NCI-H1417 treated with DMSO at 0.1 percent for 48 hours (cell line): ENCODE measurements around the gene TIFAB.
"Not testable (repeated sequence)": the region's sequence is repeated elsewhere in the genome, so short reads cannot be mapped to it uniquely, and the experiment has no call there.

Source experiments
- DNase-seq: peaks from one replicate; lab custom pipeline; 2025; lab: John Stamatoyannopoulos, UW

TIFAB gene

DNA sequence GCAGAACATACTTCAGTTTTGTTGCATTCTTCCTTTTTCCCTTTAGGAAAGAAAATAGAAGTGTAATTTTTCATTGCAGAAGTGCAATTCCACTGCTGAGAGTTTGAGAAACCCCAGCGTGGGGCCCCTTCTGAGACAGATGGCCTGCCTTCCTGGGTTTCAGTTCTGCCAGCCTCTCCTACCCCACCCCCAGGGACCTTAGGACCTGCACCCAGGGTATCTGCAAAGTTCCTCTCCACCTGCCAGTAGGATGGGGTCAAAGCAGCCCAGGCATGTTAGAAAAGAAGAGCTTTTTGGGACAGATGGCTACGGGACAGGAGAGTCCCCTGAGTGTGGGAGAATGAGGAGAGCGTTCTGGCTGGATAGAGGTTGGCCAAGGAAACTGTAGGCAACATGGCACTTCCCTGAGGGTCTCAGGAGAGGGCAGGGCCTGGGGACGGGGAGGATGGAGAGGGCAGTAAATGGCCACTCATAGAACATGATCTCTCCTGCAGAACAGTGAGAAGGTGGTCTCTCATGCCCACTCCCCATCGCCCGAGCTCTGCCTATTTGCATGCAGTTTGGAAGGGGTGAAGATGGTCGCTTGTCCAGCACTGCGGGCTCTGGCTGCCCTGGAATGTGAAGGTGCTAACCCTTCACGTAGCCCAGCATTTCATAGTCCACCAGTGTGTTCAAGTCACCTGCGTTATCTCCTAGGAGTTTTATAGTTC lies at the start of gene TIFAB:
TSS of gene TIFAB (minus strand) at position 31 of the 710 bp plus-strand sequence. CDS start 2,412 bp downstream, outside the sequence.
- no peak for DNase-seq

- DNase-seq: no peak
These were observed 46.5 kb upstream of the TIFAB start for GRCh38 chr5:135498637-135498995.

DNA sequence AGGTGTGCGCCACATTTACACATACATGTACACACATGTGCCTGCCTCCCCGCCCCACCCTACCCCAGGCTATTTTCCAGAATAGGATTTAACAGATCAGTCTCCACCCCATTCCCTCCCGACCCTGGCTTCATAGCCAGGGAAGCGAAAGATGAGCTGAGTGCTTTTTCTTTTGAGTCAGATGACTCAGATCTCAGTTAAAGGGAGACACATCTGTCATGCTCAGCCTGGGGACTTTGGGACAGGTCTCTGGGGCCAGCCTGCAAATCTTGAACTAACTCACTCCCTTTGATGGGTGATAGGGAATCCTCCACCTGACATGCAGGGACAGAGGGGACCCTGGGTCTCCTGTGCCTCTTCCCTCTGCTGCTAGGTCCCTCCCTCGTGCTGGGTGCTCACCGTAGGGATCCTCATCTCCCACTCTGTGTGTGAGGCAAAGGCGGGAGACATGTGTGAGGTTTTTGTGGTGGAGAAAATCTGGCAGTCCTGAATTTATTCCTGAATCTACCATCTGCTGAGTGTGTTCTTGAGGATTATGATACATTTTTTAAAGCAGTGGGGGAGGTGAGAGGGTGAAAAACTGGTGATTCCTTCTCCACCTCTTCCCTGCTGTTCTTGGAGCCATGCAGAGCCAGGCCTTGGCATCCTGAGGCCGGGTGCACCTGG lies 46.0 kb upstream of the TIFAB start:
- DNase-seq: no peak

- not testable (repeated sequence) for DNase-seq
These were observed 43.4 kb upstream of the TIFAB start for GRCh38 chr5:135495531-135495930.

GRCh38 chr5:135494196-135494595 lies 42.0 kb upstream of the TIFAB start:
- DNase-seq: no peak

- DNase-seq: no peak
These were observed 41.4 kb upstream of the TIFAB start for GRCh38 chr5:135493406-135494180.

- DNase-seq: no peak
These were observed 40.1 kb upstream of the TIFAB start for GRCh38 chr5:135492319-135492626.

DNA sequence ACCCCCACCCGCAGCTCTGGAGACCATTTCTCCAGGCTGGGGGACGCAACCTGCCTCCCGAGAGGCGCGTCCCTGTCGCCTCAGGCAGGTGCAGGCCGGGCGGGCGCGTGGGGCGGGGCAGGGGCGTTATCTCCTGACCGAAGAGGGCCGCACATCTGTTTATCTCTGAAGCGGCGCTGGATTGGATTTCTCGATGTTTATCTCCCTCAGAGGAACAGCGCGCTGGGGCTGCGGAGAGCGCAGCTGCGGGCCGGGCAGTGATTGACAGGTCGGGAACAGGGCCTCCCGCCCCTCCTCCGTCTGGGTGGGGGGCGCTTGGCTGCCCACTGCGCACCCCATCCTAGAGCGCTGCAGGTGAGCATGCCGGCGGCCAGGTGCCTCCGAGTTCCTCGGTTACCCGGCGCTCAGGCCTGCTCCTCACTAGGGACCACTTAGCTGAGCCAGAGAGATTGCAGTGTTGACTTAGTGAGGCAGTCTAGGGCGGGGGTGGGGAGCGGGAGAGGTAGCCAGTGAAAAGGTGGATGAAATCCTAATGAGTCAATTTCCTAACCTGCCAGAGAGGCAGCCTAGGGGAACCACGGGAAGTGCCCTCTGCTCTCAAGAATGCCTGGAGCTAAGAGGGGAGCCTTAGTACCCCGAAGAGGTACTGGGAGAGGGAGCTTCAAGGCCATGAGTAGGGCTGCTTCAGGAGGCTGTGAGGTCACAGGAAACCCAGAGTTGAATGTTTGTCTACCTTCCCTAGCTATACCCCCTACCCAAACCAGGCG lies 39.6 kb upstream of the TIFAB start:
- peak; percentile 59 for DNase-seq

DNA sequence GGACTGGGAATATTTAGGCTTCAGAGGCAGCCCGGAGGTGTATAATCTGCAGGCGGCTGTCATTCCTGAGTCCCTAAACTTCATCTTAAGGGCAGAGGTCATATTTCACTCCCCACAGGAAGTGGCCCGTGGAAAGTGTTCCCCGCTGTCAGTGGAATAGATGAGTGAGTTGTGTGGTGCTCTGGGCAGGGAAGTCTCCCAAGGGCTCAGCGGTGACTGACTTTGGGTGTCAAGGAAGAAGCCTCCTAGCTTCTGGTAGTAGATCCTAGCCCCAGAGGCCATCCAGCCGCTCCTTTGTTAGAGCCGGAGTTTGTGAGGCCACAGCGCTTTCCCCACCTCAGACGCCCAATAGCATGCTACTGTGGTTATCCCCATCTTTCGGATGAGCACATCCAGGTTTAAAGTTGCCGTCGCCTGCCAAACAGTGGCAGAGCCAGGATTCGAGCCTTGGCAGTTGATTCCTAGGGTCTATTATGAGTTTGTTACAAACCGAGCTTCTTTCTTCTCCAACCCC lies 38.9 kb upstream of the TIFAB start:
- DNase-seq: no peak

DNA sequence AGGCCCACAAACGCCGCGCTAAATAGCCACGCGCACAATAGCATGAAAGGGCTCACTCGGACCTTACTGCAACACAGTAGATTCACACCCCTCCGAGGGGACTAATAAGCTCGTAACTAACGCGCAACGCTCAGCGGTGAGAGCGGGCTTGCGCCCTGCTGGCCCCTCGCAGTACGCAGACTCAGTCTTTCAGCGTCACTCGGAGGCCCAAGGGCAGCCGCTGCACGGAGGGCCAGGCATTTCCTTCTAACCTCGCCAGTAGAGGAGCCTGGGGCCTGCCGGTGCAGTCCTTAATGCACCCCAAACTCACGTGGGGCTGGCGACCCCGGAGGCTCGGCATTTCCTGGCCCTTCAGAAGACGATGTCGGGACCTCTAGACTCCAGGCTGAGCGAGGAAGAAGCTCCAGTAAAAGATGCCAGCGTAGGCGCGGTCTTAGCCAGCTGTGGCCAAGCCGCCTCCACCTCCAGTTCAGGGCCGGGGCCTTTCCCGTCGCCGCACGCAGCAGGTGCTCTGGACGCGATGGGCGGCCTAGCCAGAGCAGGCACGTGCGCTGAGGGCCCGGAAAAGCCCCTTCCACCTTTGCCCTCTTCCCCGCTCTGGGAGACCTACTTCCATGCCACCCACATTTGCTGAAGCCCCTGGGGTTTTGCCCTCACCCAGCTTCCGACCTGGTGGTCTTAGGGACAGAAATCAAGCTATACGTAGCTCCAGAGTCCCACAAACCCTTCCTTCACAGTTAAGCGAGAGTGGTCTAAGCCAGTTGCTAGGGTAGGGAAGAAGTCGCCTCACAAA lies 38.3 kb upstream of the TIFAB start:
- DNase-seq: no peak

- no peak for DNase-seq
These were observed 37.5 kb upstream of the TIFAB start for GRCh38 chr5:135489466-135490244.

GRCh38 chr5:135488727-135489465 lies 36.7 kb upstream of the TIFAB start:
- peak; percentile 61 for DNase-seq

DNA sequence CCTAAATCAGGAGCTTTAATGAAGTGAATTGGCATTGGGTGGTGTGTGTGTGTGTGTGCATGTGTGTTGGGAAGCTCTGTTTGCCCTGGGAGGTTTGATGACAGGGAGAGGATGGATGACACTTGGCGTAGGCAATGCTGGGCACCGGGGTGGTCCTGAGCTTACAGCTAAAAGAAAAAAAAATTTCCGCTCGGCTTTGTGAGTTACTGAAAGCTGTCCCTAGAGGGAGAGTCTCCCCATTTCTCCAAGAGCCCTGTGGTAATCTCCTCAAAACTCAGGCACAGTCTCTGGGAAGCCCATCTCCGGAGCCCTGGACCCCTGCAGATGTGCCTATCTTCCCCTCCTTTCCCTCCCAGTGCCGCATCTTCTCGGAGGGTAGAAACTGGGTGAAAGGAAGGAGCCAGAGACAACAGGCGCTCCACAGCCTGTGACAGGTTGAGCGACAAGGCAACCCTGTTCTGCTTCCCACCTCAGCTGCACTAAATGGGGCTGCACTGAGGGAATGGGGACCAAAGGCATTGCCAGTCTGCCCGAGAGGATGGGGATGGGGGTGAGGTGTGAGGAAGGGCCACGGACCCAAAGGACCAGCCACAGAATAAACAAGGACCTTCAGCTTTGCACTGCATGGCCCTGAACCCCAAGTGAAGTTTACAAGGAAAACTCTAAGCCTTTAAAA lies 35.8 kb upstream of the TIFAB start:
- no peak for DNase-seq

DNA sequence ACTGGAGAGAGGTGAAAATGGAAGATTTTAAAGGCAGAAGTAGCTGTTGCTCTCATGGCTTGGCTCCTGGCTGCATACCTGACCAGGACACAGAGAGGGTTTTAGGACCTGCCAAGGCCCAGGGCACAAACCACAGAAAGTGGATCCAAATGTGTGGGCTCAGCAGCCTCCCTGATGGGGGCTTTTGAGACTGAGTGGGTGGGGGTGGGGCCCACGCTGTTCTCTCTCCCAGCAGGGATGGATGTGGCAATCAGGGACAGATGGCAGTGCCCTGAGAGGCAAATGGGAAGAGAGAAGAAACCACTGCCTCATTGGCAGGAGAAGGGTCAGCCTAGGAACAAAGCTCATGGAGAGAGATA lies 34.9 kb upstream of the TIFAB start:
- no peak for DNase-seq

GRCh38 chr5:135486131-135487036 lies 34.2 kb upstream of the TIFAB start:
- no peak for DNase-seq

DNA sequence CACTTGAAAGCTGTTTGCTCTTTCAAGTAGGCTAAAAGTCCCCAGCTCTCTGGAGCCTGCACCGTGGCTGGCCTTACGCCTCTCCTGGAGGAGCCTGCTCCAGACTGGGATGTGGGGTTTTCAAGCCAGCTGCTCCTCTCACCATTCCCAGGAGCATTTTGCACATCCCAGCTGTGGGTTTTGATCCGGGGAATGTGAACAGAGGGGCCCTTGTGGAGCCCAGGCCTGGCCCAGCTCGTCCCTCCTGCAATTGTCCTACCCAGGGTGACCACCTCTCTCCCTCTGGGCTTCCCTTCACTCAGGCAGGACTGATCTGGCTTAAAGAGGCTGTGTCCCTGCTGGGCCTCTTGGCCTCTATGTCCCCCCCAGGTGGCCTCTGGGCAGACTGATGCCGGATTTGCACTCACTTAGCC lies 32.5 kb upstream of the TIFAB start:
- no peak for DNase-seq

GRCh38 chr5:135483254-135483653 lies 31.1 kb upstream of the TIFAB start:
- no peak for DNase-seq

- no peak for DNase-seq
These were observed 30.3 kb upstream of the TIFAB start for GRCh38 chr5:135482381-135482933.
